H9 (cell line): Measurements from ENCODE around the gene COL4A4. TPM values are rescaled to one million over a fixed set of nuclear protein-coding genes. Genes with fewer than 3 reads are reported as not detected.

ENCODE experiments used
- DNase-seq: peaks from one replicate; pipeline ENCODE4 v3.0.0-alpha.2; 2017
- H2AFZ ChIP-seq: one replicate; pipeline ENCODE4 v1.6.1; 2013; ENCODE audit warnings: mild to moderate bottlenecking, low read length, control low read depth, moderate library complexity
- H2AK5ac ChIP-seq: 2 replicates; pipeline ENCODE4 v1.6.1; 2013; ENCODE audit warnings: low read length, control low read depth, mixed read lengths; ENCODE audit not compliant: insufficient read length
- H2BK120ac ChIP-seq: one replicate; pipeline ENCODE4 v1.6.1; 2013; ENCODE audit warnings: low read depth, mild to moderate bottlenecking, low read length, control low read depth, inconsistent platforms; ENCODE audit not compliant: poor library complexity, severe bottlenecking
- H2BK12ac ChIP-seq: 2 replicates; pipeline ENCODE4 v1.6.1; 2013; ENCODE audit warnings: low read length, control low read depth, mixed read lengths, low read depth; ENCODE audit not compliant: insufficient read length
- H2BK15ac ChIP-seq: 2 replicates; pipeline ENCODE4 v1.6.1; 2013; ENCODE audit warnings: low read depth, low read length, control low read depth
- H2BK20ac ChIP-seq: one replicate; pipeline ENCODE4 v1.6.1; 2013; ENCODE audit warnings: low read depth, mild to moderate bottlenecking, low read length, control low read depth, inconsistent platforms; ENCODE audit not compliant: poor library complexity, severe bottlenecking
- H2BK5ac ChIP-seq: 2 replicates; pipeline ENCODE4 v1.6.1; 2013; ENCODE audit warnings: low read length, control low read depth, mixed read lengths; ENCODE audit not compliant: insufficient read length
- H3K14ac ChIP-seq: 2 replicates; pipeline ENCODE4 v1.6.1; 2013; ENCODE audit warnings: low read length, control low read depth; ENCODE audit not compliant: insufficient read depth
- H3K18ac ChIP-seq: 2 replicates; pipeline ENCODE4 v1.6.1; 2013; ENCODE audit warnings: low read depth, mild to moderate bottlenecking, mixed read lengths, low read length, control low read depth; ENCODE audit not compliant: insufficient read length
- H3K23ac ChIP-seq: 2 replicates; pipeline ENCODE4 v1.6.1; 2013; ENCODE audit warnings: low read length, control low read depth, mixed read lengths, low read depth; ENCODE audit not compliant: insufficient read length
- H3K23me2 ChIP-seq: 2 replicates; pipeline ENCODE4 v1.6.1; 2013; ENCODE audit warnings: low read depth, mild to moderate bottlenecking, mixed read lengths, low read length, control low read depth; ENCODE audit not compliant: insufficient read length, poor library complexity, severe bottlenecking
- H3K27ac ChIP-seq: 2 replicates; pipeline ENCODE4 v1.5.1; 2013; ENCODE audit warnings: low read length, control low read depth, mixed read lengths, low read depth; ENCODE audit not compliant: insufficient read length
- H3K27me3 ChIP-seq: 2 replicates; pipeline ENCODE4 v1.6.1; 2013; ENCODE audit warnings: low read length, control low read depth, inconsistent platforms; ENCODE audit not compliant: insufficient read depth
- H3K4ac ChIP-seq: 2 replicates; pipeline ENCODE4 v1.6.1; 2013; ENCODE audit warnings: low read depth, mild to moderate bottlenecking, control low read depth, inconsistent platforms, low read length, moderate library complexity
- H3K4me1 ChIP-seq: 2 replicates; pipeline ENCODE4 v1.6.1; 2013; ENCODE audit warnings: low read length, control low read depth, inconsistent platforms; ENCODE audit not compliant: insufficient read depth
- H3K4me2 ChIP-seq: 2 replicates; pipeline ENCODE4 v1.6.1; 2013; ENCODE audit warnings: low read length, control low read depth, mixed read lengths; ENCODE audit not compliant: insufficient read length, insufficient read depth
- H3K56ac ChIP-seq: 2 replicates; pipeline ENCODE4 v1.6.1; 2013; ENCODE audit warnings: low read depth, mild to moderate bottlenecking, mixed read lengths, low read length, control low read depth; ENCODE audit not compliant: insufficient read length
- H3K79me1 ChIP-seq: 2 replicates; pipeline ENCODE4 v1.6.1; 2013; ENCODE audit warnings: low read depth, mild to moderate bottlenecking, moderate library complexity, low read length, control low read depth, inconsistent platforms; ENCODE audit not compliant: insufficient read depth, poor library complexity, severe bottlenecking
- H3K79me2 ChIP-seq: 2 replicates; pipeline ENCODE4 v1.6.1; 2013; ENCODE audit warnings: low read length, control low read depth, inconsistent platforms; ENCODE audit not compliant: insufficient read depth
- H3K9ac ChIP-seq: 2 replicates; pipeline ENCODE4 v1.6.1; 2013; ENCODE audit warnings: low read length, control low read depth, mixed read lengths; ENCODE audit not compliant: insufficient read length; ENCODE audit errors: extremely low read depth
- H3K9me3 ChIP-seq: one replicate; pipeline ENCODE4 v1.6.1; 2013; ENCODE audit warnings: low read depth, low read length, inconsistent platforms; ENCODE audit not compliant: control insufficient read depth
- H3T11ph ChIP-seq: one replicate; pipeline ENCODE4 v1.6.1; 2013; ENCODE audit warnings: mild to moderate bottlenecking, low read length, control low read depth, inconsistent platforms
- H4K20me1 ChIP-seq: one replicate; pipeline ENCODE4 v1.6.1; 2013; ENCODE audit not compliant: control insufficient read depth, insufficient read length, insufficient read depth
- H4K5ac ChIP-seq: 2 replicates; pipeline ENCODE4 v1.6.1; 2013; ENCODE audit warnings: low read depth, mild to moderate bottlenecking, mixed read lengths, low read length, control low read depth; ENCODE audit not compliant: insufficient read length
- H4K8ac ChIP-seq: replicated peaks from 2 replicates; pipeline ENCODE4 v1.6.1; 2013; ENCODE audit warnings: low read length, control low read depth, mixed read lengths, low read depth; ENCODE audit not compliant: insufficient read length
- H4K91ac ChIP-seq: 2 replicates; pipeline ENCODE4 v1.6.1; 2013; ENCODE audit warnings: low read depth, mild to moderate bottlenecking, moderate library complexity, mixed read lengths, low read length, control low read depth; ENCODE audit not compliant: insufficient read length
- H3K27ac Mint-ChIP-seq, 3 experiments: 2 replicates in 2 of 3; 3 replicates in 1 of 3; pipeline ENCODE4 v1.8.0; 2020 to 2021; ENCODE audit warnings: mixed read lengths in 3 of 3, mild to moderate bottlenecking in 1 of 3, moderate library complexity in 1 of 3
- H3K27me3 Mint-ChIP-seq: 2 replicates; pipeline ENCODE4 v1.8.0; 2021; ENCODE audit warnings: low read depth, mild to moderate bottlenecking, moderate library complexity, mixed read lengths
- H3K36me3 Mint-ChIP-seq, 3 experiments: 2 replicates in 2 of 3; 3 replicates in 1 of 3; pipeline ENCODE4 v1.8.0; 2020 to 2021; ENCODE audit warnings: low read depth in 3 of 3, mixed read lengths in 3 of 3; ENCODE audit not compliant: insufficient read depth in 1 of 3
- H3K4me1 Mint-ChIP-seq, 2 experiments: 2 replicates each; pipeline ENCODE4 v1.8.0; 2020; ENCODE audit warnings: mixed read lengths in 2 of 2
- H3K4me3 Mint-ChIP-seq, 2 experiments: 2 replicates in 1 of 2; 3 replicates in 1 of 2; pipeline ENCODE4 v1.8.0; 2020 to 2021; ENCODE audit warnings: mild to moderate bottlenecking in 2 of 2, mixed read lengths in 2 of 2, moderate library complexity in 1 of 2
- H3K9me3 Mint-ChIP-seq, 2 experiments: 2 replicates in 1 of 2; 3 replicates in 1 of 2; pipeline ENCODE4 v1.8.0; 2020; ENCODE audit warnings: mild to moderate bottlenecking in 2 of 2, mixed read lengths in 2 of 2, moderate library complexity in 1 of 2
- WGBS: extraction: QIAGEN DNeasy Blood & Tissue Kit; methylation state at CpG from one replicate; pipeline ENCODE4 v1.1.7; 2013; ENCODE audit warnings: missing lambda C conversion rate, low lambda C conversion rate, mixed read lengths; ENCODE audit not compliant: insufficient read length; ENCODE audit errors: extremely low coverage; 5-methylcytosine and 5-hydroxymethylcytosine counted together
- total RNA-seq: library from RNA; stranded (reverse); gene quantifications from 2 replicates; pipeline ENCODE4 v1.2.1, GENCODE V29; 2021
- TF ChIP-seq, protein P1 (sequence below): fragments of 200-600 bp; sonication (generic); conservative IDR thresholded peaks from 3 replicates; pipeline ENCODE4 v1.8.0; 2021; ENCODE audit warnings: antibody characterized with exemption, mild to moderate bottlenecking

Gene COL4A4
- total RNA-seq, 1 experiment from 2014 or later: 0.92 TPM

DNA sequence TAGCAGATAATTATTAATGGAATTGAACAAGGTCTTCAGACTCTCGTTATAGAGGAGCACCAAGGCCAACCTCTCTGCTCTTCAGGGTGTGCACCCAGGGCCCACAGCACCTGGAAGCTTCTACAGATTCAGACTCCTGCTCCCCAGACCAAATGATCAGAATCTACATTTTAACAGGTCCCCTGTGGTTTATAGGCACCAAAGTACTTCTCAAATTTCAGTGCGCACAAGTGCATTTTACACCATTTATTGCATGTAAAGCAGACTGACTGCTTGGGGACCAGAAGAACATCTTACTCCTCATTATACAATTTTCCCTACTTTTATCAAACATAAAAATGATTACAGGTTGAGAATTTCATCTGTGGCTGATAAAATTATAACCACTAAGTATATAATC, 163.9 kb downstream of the COL4A4 start:
- Histone ChIP-seq H3K56ac (no peak overlapping the region), H2AK5ac (no peak overlapping the region), H3K79me1 (no peaks in the 10 kb centered on the region), H2BK15ac (no peak overlapping the region), H3K9me3 (no peaks in the 10 kb centered on the region), H2BK12ac (no peak overlapping the region), H2BK120ac (no peak overlapping the region), H3K27ac (no peak overlapping the region), H3K23ac (no peak overlapping the region), H3K4me2 (no peak overlapping the region), H3K23me2 (no peaks in the 10 kb centered on the region), H4K8ac (no peak overlapping the region), H3K18ac (no peak overlapping the region), H3K4me1 (no peaks in the 10 kb centered on the region; the same call in 1 of the 2 replicates), H3K9ac (no peak overlapping the region), H2BK5ac (no peak overlapping the region), H4K20me1 (no peaks in the 10 kb centered on the region), H2BK20ac (no peak overlapping the region), H2AFZ (no peak overlapping the region), H3K4ac (no peak overlapping the region), H3K14ac (no peak overlapping the region), H4K91ac (no peak overlapping the region), H3K27me3 (no peaks in the 10 kb centered on the region), H3T11ph (no peak overlapping the region), H4K5ac (no peak overlapping the region), H3K79me2 (no peaks in the 10 kb centered on the region)
- TF ChIP-seq, protein P1, sequence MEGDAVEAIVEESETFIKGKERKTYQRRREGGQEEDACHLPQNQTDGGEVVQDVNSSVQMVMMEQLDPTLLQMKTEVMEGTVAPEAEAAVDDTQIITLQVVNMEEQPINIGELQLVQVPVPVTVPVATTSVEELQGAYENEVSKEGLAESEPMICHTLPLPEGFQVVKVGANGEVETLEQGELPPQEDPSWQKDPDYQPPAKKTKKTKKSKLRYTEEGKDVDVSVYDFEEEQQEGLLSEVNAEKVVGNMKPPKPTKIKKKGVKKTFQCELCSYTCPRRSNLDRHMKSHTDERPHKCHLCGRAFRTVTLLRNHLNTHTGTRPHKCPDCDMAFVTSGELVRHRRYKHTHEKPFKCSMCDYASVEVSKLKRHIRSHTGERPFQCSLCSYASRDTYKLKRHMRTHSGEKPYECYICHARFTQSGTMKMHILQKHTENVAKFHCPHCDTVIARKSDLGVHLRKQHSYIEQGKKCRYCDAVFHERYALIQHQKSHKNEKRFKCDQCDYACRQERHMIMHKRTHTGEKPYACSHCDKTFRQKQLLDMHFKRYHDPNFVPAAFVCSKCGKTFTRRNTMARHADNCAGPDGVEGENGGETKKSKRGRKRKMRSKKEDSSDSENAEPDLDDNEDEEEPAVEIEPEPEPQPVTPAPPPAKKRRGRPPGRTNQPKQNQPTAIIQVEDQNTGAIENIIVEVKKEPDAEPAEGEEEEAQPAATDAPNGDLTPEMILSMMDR: no peak
- no CpG with 5 or more reads among the region's 2 CpGs for WGBS
- Mint-ChIP-seq H3K27ac (no peak overlapping the region), H3K36me3 (peaks cover 12 to 30% (median 17%) of the 10 kb centered on the region in 3 experiments; a peak in 6 of 7 replicates), H3K27me3 (no peaks in the 10 kb centered on the region), H3K4me3 (no peak overlapping the region), H3K9me3 (peaks cover 5 to 7% of the 10 kb centered on the region in 2 experiments; a peak in 4 of 5 replicates), H3K4me1 (no peaks in the 10 kb centered on the region; a peak in 1 of 4 replicates)
- no peak for DNase-seq
